GM19193 (cell line): ENCODE results near the gene RFTN1.

ENCODE experiments used
- POLR2A ChIP-seq: IDR thresholded peaks from 4 replicates; pipeline ENCODE4 v1.6.1; 2011; ENCODE audit not compliant: insufficient read depth, insufficient read length; ENCODE audit errors: extremely low read depth

Gene RFTN1

DNA sequence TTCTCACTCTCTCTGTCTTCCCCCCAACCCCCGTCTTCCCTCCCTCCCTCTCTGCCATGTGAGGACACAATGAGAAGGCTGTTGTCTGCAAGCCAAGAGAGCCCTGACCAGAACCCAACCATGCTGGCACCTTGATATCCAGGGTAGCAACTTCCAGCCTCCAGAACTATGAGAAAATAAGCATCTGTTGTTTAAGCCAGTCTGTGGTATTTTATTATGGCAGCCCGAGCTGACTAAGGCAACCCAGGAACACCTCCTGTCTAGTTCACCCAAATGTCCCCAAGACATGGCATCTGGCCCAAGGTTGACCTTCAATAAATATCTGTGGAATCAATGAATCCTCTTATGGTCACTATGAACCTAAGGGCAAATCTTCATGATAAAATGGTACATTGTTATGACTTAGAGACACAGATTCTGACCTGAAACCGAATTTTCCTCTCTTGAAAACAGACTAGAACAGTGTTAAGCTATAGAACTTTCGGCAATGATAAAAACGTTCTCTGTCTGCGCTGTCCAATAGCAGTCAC, 26.5 kb downstream of the RFTN1 start:
- TF ChIP-seq POLR2A: no peak

DNA sequence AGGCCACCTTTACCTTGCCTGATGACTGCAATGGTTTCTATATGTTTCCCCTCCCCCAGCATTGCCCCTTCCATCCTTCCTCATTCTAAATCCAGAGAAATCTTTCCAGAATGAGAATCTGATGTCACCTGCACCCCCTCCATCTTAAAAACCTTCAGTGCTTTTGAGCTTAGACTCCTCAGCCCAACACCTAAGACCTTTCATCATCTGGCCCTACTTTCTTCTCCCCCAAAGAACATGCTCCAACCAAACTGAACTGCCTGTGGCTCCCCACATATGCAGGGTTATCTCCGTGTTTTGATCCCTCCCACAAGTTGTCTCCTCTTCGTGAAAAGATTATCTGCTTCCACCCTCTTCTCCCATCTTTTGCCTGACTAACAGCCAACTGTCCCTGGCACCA, 27.3 kb downstream of the RFTN1 start:
- no peak for TF ChIP-seq POLR2A

DNA sequence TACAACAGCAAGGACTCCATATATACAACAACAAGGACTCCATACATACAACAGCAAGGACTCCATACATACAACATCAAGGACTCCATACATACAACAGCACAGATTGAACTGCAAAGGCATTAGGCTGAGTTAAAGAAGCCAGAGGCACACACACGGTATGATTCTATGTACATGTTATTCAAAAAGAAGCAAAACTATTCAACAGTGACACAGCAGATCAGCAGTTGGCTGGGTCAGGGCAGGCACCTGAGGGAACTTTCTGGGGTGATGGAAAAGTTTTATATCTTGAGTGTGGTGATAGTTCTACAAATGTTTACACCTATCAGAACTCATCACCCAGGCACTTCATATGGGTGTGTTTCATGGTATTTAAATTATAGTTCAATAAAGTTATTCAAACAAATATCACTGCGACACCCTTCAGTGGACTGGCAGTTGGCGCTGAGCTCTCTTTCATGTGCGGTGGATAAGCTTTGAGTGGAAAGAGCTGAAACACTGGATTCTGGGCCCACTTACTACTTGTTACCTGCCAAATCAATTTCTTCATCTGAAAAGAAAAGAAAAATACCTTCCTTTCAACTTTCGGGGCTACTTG, 28.0 kb downstream of the RFTN1 start:
- TF ChIP-seq POLR2A: no peak

DNA sequence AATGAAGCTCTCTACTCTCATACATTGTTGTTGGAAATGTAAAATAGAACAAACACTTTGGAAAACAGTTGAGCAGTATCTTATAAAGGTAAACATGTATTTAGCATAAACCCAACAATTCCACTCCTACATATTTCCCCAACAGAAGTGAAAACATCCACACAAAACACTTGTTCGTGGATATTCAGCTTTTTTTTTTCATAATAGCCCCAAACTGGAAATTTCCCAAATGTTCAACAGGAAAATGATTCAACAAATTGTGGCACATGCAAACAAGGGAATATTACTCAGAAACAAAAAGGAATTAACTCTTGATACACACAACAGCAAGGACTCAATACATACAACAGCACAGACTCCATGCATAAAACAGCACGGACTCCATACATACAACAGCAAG, 28.5 kb downstream of the RFTN1 start:
- TF ChIP-seq POLR2A: no peak

DNA sequence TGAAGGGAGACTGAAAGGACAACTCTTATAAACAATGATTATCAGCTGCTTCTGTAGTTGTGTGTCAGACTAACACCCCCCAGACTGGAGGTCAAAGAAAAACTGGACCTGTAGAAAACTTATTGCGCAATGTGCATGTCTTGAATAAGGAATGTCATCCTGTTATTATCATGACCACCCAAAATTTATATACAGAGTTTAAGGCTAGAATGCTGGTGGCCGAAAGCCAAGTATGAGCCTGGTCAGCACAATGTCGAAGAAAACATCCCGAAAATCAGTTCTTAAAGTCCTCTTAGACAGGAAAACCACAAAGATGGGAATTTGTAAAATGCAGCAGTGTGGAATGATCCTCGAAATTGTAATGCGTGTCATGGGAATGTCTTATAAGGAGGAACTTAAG, 29.3 kb downstream of the RFTN1 start:
- TF ChIP-seq POLR2A: no peak

DNA sequence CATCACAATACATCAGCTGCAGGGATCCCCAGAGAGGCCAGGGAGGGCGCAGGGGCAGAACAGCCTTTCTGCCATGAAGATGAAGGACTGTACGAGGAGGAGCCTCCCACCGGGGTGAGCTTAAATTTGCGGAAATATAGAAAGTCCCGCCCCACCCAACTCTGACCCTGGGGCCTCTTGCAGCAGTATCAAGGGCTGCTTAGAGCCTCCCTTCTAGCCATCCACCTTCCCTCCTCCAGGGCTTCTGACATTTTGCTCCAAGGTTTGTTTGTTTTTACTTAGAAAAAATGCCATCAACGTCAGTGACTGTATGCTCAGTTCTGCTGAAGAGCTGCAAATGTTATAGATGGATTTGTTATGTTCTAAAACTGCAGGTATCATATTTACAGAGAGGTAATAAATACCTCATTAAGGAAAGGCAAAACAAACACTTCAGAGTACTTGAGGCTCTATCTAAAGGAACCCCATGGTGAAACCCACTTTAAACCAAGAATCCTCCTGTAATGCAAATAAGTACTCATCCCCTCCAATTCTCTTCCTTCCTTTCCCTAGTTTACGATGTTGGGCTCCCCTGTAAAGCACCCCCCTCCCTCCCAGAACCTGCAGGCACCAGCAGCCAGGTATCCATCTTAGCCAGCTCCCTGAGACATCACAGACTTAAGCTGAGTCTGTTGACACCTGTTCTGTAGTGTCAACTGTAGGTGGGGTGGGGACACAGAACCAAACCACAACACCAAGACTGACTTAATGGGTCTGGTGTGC, 30.5 kb downstream of the RFTN1 start:
- peak; percentile 30 for TF ChIP-seq POLR2A

DNA sequence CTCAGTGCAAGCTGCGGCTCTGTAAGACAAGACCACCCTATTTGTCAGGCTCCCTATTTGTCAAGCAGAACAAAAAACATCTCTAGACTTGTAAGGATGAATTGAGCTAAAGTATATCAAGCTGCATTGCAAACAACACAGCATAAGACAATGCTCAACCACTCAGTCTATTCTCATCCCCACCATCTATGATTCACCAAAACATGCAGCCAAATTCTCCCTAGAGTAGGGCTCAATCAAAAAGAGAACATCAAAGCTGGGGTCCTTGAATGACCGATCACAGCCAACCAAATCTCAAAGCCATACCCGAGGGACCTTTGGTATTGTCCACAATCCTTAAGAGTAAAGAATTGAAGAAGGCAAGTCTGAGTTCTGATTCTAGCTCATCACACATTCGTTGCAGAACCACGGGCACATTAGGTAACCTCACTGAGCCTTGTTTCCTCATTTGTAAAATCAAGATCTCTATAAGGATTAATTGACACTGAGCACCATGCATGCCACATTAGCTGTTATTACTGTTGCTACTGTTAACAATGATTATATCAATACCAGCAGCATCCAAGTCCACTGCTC, 31.2 kb downstream of the RFTN1 start:
- TF ChIP-seq POLR2A: no peak

DNA sequence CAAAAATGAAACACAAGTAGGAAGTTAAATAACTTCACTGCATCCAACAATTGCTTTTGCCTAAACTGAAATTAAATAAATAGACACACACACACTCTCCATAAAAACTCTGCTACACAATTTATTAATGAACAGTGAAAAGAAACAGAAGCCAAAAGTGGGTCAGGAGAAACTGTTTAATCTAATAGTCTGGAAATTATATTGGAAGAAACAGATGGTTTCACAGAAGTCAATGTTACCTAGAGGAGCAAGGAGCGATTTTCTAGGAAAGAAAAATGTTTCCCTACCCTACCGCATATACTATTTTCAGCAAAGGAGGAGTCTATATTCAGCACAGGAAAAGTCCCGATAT, 32.0 kb downstream of the RFTN1 start:
- TF ChIP-seq POLR2A: no peak

DNA sequence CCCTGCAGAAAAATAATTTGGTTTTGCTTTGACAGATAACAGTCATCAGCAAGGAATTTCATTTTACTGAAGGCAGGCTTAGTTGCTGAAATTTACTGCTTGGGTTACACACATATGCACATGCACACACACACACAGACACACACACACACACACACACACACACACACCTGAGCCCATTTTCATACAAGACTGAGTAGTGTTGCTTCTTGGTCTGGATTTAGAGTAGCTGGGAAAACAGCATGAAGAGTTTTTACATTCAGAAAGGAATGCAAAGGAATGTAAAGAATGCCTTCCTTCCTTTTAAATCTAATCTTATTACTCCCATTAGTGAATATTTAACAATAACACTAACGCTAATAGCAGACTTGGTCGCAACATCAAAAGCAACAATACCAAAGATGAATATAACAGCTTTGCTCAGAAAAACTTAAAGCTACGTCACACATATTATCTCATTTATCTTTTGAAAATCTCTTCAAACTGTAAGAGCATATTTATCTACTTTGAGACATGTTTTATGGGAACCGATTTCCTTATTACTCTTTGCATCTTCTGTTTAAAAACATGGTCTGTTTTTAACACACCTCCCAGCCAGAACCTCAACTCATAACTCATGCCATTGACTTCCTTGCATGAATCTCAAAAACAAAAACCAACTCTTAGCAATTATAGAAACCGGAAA, 32.5 kb downstream of the RFTN1 start:
- no peak for TF ChIP-seq POLR2A

DNA sequence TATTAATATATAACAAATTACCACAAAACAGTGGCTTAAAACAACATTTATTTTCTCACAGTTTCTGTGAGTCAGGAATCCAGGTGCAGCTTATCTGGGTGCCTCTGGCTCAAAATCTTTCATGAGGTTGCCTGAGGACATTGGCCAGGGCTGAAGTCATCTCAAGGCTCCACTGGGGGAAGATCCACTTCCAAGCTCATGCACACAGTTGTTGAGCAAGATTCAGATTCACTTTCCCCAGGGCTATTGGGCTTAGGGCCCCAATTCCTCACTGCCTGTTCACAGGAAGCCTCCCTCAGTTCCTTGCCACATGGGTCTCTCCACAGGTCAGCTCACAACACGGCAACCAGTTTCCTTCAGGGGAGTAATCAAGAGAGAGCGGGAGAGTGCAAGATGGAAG, 35.0 kb downstream of the RFTN1 start:
- no peak for TF ChIP-seq POLR2A

DNA sequence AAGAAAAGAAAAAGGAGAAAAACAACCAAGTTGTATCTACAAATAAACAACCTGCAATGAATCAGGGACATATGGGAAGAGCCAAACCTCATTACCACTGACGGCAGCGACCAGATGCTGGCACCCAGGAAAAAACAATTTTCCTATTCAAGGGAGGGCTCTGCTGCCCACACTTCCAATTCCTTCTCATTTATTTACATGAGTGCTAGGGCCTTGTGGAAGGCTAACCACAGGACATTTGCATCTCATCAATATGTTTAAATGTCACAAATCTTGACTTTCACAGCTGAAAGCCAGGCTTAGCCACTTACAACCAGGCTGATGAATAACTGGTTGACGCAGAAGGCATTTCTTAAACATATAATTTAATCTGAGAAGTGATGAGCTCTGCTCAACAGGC, 36.0 kb downstream of the RFTN1 start:
- no peak for TF ChIP-seq POLR2A

DNA sequence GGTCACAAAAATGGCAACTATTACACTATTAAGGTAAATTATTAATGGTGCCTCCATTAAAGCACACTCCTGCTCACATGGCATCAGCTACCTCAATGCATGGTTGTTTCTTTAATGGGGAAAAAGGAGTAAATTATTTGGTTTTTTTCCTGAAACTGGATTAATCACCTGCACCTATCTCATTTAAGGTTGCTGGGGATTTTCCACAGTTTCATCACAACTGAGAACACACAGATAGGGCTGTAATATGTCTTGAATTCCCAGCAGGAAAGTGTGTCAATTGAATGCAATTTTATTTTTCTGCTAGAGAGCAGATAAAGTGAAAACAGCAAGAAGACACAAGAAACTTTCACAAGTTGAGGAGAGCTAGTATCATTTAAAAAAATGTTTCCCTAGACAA, 36.4 kb downstream of the RFTN1 start:
- TF ChIP-seq POLR2A: no peak

DNA sequence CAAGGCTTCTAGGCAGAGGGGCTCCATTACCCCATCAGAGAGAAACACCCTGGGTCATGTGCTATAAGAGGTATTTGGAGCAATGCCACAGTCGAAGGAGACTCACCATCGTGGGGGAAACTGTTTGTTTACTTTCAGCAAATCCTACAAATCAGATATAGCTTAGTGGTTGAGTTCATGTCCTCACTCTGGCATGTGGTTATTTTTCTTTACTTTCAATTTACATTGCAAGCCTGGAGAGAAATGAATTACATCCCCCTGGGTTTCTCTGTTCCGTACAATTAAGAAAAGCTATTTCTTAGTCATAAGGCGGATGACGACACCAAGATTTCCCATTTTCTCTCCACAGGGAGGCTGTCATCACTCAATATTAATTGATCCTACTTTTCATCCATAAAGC, 36.9 kb downstream of the RFTN1 start:
- TF ChIP-seq POLR2A: no peak

DNA sequence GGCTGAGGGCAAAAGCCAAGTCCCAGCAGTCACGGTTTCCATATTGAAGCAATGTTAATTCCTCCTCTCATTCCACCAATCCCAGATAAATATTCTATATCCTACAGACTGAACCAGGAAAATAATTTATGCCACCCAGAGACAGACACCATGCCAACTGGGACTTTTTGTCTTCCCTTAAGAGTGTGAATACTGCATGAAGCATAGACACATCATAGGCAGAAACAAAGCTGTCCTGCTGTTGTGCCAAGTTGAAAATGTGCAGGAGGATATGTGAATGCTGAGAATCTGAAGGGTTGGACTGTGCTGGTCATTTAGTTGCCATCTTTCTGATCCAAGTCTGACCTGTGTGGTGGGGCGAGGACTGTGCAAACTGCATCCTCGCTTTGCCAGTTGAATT, 37.7 kb downstream of the RFTN1 start:
- no peak for TF ChIP-seq POLR2A

DNA sequence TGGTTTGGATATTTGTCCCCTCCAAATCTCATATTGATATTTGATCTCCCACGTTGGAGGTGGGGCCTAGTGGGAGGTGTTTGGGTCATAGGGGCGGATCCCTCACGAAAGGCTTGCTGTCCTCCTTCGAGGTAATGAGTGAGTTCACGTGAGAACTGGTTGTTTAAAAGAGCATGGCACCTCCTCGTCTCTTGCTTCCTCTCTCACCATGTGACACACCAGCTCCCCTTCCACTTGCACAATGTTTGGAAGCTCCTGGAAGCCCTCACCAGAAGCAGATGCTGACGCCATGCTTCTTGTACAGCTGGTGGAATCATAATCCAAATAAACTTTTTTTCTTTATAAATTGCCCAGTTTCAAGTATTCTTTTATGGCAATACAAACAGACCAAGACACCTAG, 38.6 kb downstream of the RFTN1 start:
- TF ChIP-seq POLR2A: no peak
